ENCODE results near the gene MUC12.
"Not testable (repeated sequence)": the region's sequence is repeated elsewhere in the genome, so short reads cannot be mapped to it uniquely, and the experiment has no call there.

MUC12 gene, protein sequence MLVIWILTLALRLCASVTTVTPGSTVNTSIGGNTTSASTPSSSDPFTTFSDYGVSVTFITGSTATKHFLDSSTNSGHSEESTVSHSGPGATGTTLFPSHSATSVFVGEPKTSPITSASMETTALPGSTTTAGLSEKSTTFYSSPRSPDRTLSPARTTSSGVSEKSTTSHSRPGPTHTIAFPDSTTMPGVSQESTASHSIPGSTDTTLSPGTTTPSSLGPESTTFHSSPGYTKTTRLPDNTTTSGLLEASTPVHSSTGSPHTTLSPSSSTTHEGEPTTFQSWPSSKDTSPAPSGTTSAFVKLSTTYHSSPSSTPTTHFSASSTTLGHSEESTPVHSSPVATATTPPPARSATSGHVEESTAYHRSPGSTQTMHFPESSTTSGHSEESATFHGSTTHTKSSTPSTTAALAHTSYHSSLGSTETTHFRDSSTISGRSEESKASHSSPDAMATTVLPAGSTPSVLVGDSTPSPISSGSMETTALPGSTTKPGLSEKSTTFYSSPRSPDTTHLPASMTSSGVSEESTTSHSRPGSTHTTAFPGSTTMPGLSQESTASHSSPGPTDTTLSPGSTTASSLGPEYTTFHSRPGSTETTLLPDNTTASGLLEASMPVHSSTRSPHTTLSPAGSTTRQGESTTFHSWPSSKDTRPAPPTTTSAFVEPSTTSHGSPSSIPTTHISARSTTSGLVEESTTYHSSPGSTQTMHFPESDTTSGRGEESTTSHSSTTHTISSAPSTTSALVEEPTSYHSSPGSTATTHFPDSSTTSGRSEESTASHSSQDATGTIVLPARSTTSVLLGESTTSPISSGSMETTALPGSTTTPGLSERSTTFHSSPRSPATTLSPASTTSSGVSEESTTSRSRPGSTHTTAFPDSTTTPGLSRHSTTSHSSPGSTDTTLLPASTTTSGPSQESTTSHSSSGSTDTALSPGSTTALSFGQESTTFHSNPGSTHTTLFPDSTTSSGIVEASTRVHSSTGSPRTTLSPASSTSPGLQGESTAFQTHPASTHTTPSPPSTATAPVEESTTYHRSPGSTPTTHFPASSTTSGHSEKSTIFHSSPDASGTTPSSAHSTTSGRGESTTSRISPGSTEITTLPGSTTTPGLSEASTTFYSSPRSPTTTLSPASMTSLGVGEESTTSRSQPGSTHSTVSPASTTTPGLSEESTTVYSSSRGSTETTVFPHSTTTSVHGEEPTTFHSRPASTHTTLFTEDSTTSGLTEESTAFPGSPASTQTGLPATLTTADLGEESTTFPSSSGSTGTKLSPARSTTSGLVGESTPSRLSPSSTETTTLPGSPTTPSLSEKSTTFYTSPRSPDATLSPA (N-terminal part only)

DNA sequence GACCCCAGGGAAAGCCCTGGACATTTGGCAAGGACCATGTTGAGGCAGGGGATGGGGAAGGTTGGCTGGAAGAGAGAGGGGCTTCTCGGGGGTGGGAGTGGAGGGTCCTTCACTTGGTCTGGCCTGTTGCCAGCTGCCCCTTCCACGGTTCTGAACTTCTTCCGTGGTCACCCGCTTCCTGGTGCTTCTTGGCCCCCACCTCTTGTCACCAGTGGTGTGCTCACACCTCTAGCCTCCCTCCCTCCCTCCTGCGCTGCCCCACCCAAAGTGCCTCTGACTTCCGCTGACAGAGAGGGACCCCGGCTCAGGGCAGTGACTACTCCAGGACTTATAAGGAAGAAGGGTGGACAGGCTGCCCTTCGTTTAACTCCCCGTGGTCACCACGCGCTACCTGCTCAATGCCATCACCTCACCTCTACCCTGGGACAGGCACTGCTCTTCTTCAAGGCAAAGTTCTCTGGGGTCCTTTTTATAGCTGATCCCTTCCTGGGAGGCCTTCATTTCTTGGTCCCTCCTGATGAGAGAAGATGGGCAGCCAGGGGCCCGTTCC is at the start of gene MUC12:
TSS of gene MUC12 (plus strand) at position 500 of the 550 bp plus-strand sequence. CDS start 58 bp downstream, outside the sequence.
- DNase-seq, result no peak

DNA sequence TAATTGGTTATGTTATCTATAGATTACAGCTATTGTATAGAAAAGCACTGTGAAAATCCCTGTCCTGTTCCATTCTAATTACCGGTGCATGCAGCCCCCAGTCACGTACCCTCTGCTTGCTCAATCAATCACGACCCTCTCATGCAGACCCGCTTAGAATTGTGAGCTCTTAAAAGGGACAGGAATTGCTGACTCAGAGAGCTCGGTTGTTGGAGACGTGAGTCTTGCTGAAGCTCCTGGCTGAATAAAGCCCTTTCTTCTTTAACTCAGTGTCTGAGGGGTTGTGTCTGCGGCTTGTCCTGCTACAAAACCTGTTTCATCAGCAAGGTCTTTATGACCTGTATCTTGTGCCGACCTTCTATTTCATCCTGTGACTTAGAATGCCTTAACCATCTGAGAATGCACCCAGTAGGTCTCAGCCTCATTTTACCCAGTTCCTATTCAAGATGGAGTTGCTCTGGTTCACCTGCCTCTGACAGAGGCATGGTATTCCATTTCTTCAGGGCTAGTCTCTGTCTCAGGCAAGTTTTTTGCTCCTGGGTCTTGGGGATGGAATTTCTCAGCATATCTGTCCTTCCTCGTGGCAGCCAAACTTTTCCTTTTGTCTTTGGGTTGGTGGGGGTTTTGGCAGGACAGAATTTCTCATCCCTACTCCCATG is 49.5 kb upstream of the MUC12 start:
- DNase-seq, result not testable (repeated sequence)

DNA sequence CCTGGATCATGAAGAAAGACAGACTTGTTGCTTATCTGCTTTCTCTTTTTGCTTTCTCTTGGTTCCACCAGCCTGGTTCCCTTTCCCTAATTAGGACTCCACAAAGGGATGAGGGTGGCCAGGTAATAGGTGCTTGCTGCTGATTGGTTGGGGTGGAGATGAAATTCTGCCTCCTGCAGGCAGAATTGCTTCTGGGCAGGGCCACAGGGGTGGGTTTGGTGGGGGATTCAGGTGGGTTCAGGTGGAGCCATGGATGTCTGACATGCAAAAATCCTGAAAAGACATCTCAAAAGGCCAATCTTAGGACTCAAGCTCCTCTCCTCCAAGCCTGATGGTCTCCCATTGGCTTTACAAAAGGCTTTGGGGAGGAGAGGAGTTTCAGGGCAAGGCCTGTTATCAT is 48.3 kb upstream of the MUC12 start:
- no peak for DNase-seq

DNA sequence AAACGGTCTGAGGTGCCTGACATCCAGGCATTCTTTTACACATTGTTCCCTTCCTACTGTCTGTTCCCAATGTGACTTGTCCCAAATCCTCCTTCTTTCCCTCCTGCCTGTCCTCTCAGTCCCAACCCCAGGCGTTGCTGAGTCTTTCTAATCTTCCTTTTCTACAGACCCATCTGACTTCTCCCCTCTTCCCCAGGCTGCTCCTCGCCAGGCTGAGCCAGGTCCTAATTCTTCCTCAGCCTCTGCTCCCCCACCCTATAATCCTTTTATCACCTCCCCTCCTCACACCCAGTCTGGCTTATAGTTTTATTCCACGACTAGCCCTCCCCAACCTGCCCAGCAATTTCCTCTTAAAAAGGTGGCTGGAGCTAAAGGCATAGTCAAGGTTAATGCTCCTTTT is 45.7 kb upstream of the MUC12 start:
- not testable (repeated sequence) for DNase-seq

DNA sequence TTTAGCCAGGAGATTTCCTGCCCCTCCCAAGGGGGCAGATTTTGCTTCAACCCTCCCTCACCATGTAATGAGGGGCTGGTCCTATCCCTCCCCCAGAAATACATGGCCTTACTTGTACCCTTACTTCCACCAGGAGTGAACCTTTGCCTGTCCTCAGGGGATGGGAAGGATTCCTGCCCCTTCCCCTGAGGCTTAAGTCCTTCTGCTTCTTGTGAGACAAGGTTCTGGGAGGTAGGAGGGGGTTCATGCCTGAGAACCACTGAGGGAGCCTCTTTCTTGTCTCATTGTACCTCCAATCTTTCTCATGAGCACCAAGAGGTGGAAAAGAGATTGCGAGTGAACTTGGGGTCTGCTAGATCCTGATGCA is 39.6 kb upstream of the MUC12 start:
- no peak for DNase-seq

DNA sequence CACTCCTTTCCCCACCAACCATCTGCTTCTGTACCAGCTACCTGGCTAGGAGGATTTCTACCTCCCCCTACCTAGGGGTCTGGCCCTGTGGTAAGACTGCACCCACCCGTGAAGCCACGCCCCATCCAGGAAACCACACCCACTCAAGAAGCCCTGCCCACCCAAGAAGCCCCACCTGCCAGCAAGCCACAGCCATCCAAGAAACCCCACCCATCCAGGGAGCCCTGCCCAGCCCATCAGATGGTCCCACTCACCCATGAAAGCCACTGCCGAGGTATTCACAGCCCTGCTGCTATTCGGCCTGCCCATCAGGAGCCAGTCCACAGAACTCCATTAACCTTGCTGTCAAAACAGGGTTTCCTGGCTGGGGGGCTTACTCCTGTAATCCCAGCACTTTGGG is 35.6 kb upstream of the MUC12 start:
- DNase-seq, result no peak

DNA sequence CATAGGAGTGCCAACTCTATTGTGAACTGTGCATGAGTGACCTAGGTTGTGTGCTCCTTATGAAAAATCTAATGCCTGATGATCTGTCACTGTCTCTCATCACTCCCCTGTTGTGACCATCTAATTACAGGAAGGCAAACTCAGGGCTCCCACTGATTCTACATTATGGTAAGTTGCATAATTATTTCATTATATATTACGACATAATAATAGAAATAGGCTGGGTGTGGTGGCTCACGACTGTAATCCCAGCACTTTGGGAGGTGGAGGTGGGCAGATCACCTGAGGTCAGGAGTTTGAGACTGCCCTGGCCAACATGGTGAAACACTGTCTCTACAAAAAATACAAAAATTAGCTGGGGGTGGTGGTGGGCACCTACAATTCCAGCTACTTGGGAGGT is 34.0 kb upstream of the MUC12 start:
- not testable (repeated sequence) for DNase-seq

DNA sequence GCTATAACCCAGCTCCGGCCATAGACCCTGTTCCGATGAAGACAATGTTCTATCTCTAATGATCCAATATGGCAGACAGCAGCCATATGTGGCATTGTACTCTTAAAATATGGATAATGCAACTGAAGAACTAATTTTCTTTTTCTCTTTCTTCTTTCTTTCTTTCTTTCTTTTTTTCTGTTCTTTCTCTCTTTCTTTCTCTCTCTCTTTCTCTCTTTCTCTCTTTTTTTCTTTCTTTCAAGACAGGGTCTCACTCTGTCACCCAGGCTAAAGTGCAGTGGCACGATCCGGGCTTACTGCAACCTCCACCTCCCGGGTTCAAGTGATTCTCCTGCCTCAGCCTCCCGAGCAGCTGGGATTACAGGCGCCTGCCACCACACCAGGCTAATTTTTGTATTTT is 33.2 kb upstream of the MUC12 start:
- DNase-seq, result not testable (repeated sequence)

DNA sequence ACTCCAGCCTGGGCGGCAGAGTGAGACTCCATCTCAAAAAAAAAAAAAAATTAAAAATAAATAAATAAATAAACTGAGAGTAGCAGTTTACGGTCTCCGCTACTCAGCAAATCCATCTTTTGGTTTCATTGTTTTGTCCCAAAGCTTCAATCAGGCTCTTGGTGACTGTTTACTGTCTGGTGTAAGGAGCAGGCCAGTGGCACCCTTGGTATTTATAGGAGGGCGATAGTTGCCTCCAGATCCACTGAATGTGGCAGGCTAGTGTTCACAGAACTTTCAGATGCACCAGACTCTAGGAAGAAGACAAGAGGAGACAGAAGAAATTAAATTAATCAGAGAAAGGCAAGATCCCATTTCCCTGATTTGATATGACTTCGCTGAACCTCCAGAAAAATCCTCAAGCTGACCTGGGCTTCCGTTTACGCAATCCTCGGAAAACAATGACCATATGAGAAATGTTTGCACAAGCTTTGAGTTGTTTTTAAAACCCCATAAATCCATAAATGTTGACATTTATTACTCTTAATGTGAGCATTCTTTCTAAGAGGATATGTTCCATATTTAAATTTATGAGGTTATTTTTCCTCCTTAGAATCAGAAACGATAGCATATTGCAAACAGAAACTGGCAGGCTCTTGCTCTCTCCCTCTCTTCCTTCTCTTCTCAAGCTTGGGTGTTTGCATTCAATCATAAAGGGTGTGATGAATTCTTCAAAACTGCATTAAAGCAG is 27.2 kb upstream of the MUC12 start:
- no peak for DNase-seq

DNA sequence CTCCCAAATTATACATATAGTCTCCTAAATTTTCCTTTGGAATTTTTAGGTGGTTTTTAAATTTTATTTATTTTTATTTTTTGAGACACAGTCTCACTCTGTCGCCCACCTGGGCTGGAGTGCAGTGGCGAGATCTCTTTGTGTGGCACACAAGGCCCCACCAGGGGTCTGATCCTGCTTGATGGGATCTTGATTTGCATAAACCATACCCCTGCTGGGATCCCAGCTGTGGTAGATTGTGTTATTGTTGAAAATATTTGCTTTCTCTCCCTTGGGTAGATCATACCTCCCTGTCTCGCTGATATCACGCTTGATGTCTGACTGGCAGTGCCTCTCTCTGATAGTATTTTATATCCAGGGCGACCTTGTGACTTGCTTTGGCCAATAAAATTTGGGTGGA is 25.7 kb upstream of the MUC12 start:
- DNase-seq, result no peak

DNA sequence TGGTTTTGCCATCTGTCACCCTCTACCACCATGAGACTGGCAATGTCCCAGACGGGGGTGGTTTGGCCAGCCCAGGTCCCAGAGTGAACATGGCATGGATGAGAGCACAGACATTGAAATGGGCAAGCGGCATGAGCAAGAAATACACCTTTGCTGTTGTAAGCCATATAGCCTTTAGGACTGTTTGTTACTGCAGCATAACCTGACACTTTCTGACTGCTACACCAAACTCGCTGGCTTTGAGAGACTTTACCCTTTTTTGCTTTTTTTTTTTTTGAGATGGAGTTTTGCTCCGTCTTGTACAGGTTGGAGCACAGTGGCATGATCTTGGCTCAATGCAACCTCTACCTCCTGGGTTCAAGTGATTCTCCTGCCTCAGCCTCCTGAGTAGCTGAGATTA is 25.2 kb upstream of the MUC12 start:
- no peak for DNase-seq

DNA sequence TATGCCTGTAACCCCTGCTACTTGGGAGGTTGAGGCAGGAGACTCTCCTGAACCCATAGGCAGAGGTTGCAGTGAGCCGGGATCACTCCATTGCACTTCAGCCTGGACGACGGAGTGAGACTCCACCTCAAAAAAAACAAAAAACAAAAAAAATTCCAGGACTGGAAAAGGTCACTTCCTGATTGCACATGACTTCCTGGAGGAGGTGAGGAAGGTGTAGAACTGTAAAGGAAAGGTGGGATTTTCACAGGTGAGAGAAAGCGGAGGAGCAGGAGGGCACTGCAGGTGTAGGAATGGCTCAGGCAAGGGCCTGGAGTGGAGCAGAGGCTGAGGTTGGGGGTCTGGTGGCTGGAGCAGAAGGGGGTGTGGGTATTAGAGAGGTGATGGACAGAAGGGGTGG is 23.3 kb upstream of the MUC12 start:
- no peak for DNase-seq

DNA sequence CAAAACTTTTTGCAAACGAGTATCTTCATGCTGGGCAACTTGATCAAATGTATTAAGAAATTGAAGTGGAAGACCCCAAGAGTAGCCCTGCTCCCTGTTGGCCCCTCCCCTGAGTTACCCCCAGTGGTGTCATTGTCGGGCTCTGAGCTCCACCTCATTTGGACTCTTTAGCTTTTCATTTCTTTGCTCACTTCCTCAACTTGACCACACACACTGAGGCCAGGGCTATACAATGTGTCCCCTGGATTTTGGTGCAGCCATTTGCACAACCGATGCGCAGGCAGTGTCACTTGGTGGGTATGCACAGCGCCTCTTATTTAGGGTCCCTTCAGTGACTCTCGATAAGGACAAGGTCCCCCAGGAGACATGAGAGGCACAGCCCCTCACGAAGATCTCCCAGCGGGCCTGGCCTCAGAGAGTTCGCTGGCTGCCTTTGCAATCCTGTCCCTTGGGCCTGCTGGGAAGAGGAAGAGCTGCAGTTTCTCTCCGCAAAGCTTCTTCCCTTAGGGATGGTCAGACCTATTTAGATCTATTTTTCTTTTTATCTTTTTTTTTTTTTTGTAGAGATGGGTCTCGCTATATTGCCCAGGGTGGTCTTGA is 22.5 kb upstream of the MUC12 start:
- DNase-seq, result no peak

DNA sequence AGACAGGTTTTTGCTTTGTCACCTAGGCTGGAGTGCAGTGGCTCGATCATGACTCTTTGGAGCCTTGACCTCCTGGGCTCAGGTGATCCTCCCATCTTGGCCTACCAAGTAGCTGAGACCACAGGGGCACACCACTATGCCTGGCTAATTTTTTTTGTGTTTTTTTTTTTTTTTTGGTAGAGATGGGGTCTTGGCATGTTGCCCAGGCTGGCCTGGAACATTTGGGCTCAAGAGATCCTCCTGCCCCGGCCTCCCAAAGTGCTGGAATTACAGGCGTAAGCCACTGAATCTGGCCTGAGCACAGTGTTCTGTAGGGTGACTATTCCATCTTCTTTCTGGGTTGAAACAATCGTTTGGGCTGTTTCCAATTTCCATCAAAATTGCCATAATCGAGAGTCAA is 21.6 kb upstream of the MUC12 start:
- DNase-seq, result no peak

DNA sequence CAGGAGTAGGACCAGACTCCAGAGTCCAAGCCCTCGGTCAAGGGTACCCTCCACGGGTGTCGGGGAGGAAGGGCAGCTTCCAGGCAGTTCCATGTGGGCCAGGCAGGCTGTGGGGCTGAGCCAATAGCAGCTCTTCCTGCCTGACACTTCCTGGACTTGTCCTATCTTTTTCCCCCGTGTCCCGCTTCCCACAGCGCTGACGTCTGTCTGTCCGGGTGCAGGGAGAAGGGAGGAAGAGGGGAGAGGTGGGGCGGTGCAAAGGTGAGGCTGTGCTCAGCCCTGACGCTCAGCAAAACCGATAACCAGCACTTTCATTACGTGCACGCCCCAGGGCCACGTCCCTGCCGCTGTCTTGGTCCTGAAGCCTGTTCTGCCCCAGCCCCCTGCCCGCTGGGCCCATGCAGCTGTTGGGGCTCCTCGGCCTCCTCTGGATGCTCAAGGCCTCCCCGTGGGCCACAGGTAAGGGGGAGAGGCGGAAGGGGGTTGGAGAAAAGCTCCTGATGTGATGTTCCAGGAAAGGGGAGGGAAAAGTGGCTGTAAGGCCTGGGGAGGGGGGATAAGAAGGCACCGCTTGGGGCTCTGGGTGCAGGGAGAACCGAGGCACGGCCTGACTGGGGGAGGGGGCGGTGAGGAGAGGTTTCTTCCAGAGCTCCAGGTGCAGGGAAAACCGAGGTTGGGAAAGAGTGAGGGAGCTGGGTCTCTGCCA is 20.0 kb upstream of the MUC12 start, which contains the start of gene MUC3A:
TSS of gene MUC3A (plus strand) at position 308 of the 706 bp plus-strand sequence. CDS start at position 399, 91 bp downstream.
- no peak for DNase-seq

DNA sequence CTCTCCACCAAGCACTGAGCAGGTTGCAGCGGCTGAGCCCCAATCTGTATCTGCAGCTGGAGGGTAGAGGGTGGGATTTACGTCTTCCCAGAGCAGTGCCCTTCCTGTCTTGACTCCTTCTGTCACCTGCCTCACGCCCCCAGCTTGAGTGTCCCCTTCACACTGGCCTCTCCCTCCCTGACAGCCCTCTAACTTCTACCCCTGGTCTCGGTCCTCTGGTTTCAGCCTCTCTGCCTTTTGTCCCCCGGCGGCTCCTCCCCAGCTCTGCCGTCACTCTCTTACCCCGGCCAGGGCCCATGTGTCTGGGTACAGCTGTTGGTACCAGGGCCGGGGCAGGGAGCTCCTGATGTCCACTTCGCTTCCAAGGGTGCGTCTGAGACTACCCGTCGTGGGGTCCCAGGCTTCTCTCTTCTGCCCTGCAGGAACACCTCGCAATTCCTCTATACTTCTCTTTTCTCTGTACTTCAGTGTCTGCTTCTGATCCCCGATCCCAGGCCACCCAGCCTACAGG is 19.4 kb upstream of the MUC12 start:
- no peak for DNase-seq

DNA sequence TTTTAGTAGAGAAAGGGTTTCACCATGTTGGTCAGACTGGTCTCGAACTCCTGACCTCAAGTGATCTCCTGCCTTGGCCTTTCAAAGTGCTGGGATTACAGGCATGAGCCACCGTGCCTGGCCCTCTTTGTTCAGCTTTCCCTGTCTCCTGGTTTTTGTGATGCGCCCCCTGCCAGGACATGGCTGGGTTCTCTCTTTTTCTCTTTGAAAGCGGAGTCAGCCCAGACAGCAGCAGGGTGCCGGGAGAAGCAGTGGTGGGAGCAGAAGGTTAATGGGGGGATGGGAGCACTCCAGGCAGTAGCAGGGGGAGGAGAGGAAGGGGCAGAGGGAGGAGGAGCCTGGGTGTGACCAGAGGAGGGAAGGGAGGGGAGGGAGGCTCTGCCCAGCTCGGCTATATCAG is 18.2 kb upstream of the MUC12 start:
- DNase-seq, result no peak

DNA sequence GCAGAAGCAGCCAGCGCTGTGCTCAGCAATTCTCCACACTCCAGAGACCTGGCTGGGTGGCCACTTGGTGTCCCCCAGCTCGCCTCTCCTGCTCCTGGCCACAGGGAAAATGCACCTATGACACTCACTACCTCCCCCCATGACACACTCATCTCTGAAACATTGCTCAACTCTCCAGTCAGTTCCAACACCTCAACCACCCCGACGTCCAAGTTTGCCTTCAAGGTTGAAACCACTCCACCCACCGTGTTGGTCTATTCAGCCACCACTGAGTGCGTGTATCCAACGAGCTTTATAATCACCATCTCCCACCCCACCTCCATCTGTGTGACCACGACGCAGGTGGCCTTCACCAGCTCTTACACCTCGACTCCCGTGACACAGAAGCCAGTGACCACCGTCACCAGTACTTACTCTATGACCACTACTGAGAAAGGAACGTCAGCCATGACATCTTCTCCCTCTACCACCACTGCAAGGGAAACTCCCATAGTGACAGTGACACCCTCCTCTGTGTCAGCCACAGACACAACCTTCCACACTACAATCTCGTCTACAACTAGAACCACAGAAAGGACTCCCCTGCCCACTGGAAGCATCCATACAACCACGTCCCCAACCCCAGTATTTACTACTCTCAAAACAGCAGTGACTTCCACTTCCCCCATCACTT is 17.3 kb upstream of the MUC12 start:
- no peak for DNase-seq

DNA sequence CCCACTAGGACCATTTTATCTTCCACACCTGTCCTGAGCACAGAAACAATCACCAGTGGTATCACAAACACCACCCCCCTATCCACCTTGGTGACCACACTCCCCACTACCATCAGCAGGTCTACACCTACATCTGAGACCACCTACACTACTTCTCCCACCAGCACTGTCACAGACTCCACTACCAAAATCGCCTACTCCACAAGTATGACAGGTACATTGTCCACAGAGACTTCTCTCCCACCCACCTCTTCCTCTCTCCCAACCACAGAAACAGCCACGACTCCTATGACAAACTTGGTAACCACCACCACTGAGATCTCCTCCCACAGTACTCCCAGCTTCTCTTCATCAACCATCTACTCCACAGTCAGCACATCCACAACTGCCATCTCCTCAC is 16.7 kb upstream of the MUC12 start:
- no peak for DNase-seq
